Measurements from ENCODE around the gene MYOD1.

The MYOD1 gene

DNA sequence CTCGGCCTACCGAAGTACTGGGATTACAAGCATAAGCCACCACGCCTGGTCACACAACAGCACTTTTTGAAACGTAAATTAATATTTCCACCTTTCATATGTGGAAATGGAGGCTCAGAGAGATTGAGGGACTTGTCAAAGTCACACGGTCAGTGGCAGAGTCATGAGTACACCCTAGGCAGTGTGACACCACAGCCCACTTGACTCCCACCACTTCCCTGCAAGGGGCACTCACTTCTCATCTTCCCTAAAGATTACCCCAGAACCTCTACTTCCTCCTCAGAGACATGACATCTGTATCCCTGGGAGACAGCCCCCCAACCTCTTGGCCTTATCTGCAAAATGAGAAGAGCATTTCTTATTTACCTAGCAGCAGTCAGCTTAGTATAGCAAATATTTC lies 16.5 kb upstream of the MYOD1 start:
- Histone ChIP-seq H3K36me3 (ENCODE audit: control insufficient read depth in 2 of 2, insufficient read depth in 2 of 2, low read length in 2 of 2) (no peaks in the 10 kb centered on the region), H3K27ac (ENCODE audit: low read depth in 2 of 2, low read length in 2 of 2) (no peak overlapping the region), H3K9ac (ENCODE audit: low read depth in 1 of 2, low read length in 2 of 2) (no peak overlapping the region), H3K4me1 (ENCODE audit: control insufficient read depth in 2 of 2, insufficient read depth in 2 of 2, low read length in 2 of 2) (no peaks in the 10 kb centered on the region), H3K27me3 (ENCODE audit: control insufficient read depth in 2 of 2, insufficient read depth in 2 of 2, low read length in 2 of 2) (peaks cover 0 to 2% of the 10 kb centered on the region in 2 donors), H3K4me3 (ENCODE audit: low read length in 2 of 2) (no peak overlapping the region), H3K9me3 (ENCODE audit: control insufficient read depth in 2 of 2, low read length in 2 of 2) (no peaks in the 10 kb centered on the region)

DNA sequence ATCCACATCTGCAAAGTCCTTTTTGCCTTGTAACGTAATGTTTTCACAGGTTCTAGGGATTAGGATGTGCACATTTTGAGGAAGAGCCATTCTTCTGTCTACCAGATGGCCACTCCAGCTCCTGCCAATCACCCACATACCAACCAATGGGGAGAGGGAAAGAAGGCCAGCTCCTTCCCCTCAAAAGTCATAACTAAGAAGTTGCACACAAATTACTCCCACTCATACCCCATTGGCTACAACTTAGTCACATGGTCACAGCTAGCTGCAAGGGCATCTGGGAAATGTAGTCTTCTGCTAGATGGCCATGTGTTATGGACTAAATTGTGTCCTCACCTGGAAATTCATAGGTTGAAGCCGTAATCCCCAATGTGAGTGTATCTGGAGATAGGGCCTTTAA lies 15.4 kb upstream of the MYOD1 start:
- Histone ChIP-seq H3K9ac (ENCODE audit: low read depth in 1 of 2, low read length in 2 of 2) (no peak overlapping the region), H3K9me3 (ENCODE audit: control insufficient read depth in 2 of 2, low read length in 2 of 2) (no peaks in the 10 kb centered on the region), H3K27me3 (ENCODE audit: control insufficient read depth in 2 of 2, insufficient read depth in 2 of 2, low read length in 2 of 2) (peaks cover 0 to under 1% of the 10 kb centered on the region in 2 donors), H3K4me1 (ENCODE audit: control insufficient read depth in 2 of 2, insufficient read depth in 2 of 2, low read length in 2 of 2) (no peaks in the 10 kb centered on the region), H3K4me3 (ENCODE audit: low read length in 2 of 2) (no peak overlapping the region), H3K36me3 (ENCODE audit: control insufficient read depth in 2 of 2, insufficient read depth in 2 of 2, low read length in 2 of 2) (no peaks in the 10 kb centered on the region), H3K27ac (ENCODE audit: low read depth in 2 of 2, low read length in 2 of 2) (no peak overlapping the region)

DNA sequence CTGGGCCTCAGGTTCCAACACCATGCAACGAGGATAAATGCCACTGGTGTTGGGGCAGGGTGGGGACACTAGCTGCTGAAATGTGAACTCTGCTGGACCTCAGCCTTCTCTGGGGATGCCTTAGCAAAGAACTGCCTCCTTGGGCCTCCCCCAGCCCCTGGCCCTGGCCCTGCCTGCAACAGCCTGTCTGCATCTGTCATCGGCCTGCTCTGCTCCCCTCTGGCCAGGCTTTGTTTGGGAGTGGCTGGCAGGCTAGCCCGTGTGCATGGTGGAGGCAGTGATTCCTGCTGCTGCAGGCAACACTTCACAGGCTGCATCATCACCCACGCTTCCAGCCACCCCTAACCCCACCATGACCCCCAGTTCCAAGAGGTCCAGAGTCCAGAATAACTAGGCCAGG lies 11.5 kb upstream of the MYOD1 start:
- no peaks in the 10 kb centered on the region for H3K9me3 ChIP-seq (ENCODE audit: control insufficient read depth in 2 of 2, low read length in 2 of 2)
- H3K27ac ChIP-seq (ENCODE audit: low read depth in 2 of 2, low read length in 2 of 2): no peak overlapping the region
- peaks cover 3% of the 10 kb centered on the region in 2 donors for H3K27me3 ChIP-seq (ENCODE audit: control insufficient read depth in 2 of 2, insufficient read depth in 2 of 2, low read length in 2 of 2)
- H3K36me3 ChIP-seq (ENCODE audit: control insufficient read depth in 2 of 2, insufficient read depth in 2 of 2, low read length in 2 of 2): no peaks in the 10 kb centered on the region
- H3K9ac ChIP-seq (ENCODE audit: low read depth in 1 of 2, low read length in 2 of 2): no peak overlapping the region
- H3K4me1 ChIP-seq (ENCODE audit: control insufficient read depth in 2 of 2, insufficient read depth in 2 of 2, low read length in 2 of 2): no peaks in the 10 kb centered on the region
- no peak overlapping the region for H3K4me3 ChIP-seq (ENCODE audit: low read length in 2 of 2)

DNA sequence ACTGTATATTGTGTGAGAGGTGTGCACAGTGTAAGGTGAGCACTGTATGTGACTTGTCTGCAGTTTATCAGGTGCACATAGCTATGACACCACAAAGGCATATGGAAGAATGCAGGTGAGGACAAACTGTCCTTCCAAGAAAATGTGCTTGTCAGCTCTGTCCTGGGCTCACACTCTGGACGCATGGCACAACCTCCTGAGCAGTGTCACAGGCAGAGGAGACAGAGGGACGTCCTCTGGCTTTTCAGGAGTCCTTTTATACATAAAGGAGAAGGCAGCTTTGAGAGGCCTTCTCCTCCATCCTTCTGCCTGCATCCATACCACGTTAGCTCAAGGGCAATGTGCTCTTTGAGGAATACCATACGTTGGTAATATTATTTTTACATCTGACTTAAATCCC lies 7.5 kb upstream of the MYOD1 start:
- Histone ChIP-seq H3K27me3 (ENCODE audit: control insufficient read depth in 2 of 2, insufficient read depth in 2 of 2, low read length in 2 of 2) (peaks cover 11 to 15% of the 10 kb centered on the region in 2 donors), H3K4me3 (ENCODE audit: low read length in 2 of 2) (no peak overlapping the region)

DNA sequence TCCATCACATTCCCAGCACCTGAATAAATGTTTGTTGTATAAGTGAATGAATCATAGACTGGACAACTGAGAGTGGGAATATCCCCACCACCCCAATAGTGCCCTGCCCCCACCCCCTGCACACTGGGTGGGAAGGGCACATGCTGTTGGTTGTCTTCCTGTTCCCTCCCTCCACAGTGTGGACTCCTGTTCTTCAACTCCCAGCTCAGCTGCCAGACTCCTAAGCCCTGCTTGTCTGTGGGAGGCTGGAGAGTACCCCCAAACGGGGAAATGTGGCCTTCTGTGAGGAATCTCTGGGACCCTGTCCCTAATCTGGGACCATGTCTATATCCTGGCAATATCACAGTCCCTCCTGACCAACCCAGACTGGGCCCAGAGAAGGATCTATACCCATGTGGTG lies 5.5 kb upstream of the MYOD1 start:
- peaks cover 17 to 23% of the 10 kb centered on the region in 2 donors for H3K27me3 ChIP-seq (ENCODE audit: control insufficient read depth in 2 of 2, insufficient read depth in 2 of 2, low read length in 2 of 2)
- no peaks in the 10 kb centered on the region for H3K4me1 ChIP-seq (ENCODE audit: control insufficient read depth in 2 of 2, insufficient read depth in 2 of 2, low read length in 2 of 2)
- H3K4me3 ChIP-seq (ENCODE audit: low read length in 2 of 2): no peak overlapping the region
- H3K9me3 ChIP-seq (ENCODE audit: control insufficient read depth in 2 of 2, low read length in 2 of 2): no peaks in the 10 kb centered on the region
- no peak overlapping the region for H3K27ac ChIP-seq (ENCODE audit: low read depth in 2 of 2, low read length in 2 of 2)
- H3K36me3 ChIP-seq (ENCODE audit: control insufficient read depth in 2 of 2, insufficient read depth in 2 of 2, low read length in 2 of 2): no peaks in the 10 kb centered on the region
- H3K9ac ChIP-seq (ENCODE audit: low read depth in 1 of 2, low read length in 2 of 2): no peak overlapping the region

More for the DNA sequence above, 7.5 kb upstream of the MYOD1 start:
- Histone ChIP-seq H3K27ac (ENCODE audit: low read depth in 2 of 2, low read length in 2 of 2) (no peak overlapping the region), H3K9ac (ENCODE audit: low read depth in 1 of 2, low read length in 2 of 2) (no peak overlapping the region), H3K9me3 (ENCODE audit: control insufficient read depth in 2 of 2, low read length in 2 of 2) (no peaks in the 10 kb centered on the region), H3K4me1 (ENCODE audit: control insufficient read depth in 2 of 2, insufficient read depth in 2 of 2, low read length in 2 of 2) (no peaks in the 10 kb centered on the region), H3K36me3 (ENCODE audit: control insufficient read depth in 2 of 2, insufficient read depth in 2 of 2, low read length in 2 of 2) (no peaks in the 10 kb centered on the region)

DNA sequence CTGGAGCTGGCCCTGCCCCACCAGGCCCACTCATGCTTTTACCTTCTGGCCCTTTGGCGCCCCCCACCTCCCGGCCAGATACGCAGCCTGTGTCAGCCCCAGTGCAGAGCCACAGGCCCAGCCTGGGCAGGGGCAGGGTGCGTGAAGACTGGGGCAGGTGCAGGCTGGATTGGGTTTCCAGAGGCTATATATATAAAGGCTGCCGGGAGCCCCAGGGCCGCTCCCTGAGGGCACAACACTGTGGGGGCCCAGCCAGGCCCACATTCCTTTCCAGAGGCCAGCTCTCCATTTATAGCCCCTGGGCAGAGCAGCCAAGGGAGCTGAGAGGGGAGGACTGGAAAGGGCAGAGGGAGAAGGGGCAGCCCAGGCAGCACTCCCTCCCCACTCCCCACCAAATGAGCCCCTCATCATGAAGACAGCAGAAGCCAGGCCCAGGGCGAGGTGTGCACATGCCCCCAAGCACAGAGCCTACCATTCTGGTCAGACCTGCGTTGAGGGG lies 5.0 kb upstream of the MYOD1 start:
- no peak overlapping the region for H3K9ac ChIP-seq (ENCODE audit: low read depth in 1 of 2, low read length in 2 of 2)
- no peaks in the 10 kb centered on the region for H3K9me3 ChIP-seq (ENCODE audit: control insufficient read depth in 2 of 2, low read length in 2 of 2)
- peaks cover 17 to 26% of the 10 kb centered on the region in 2 donors for H3K27me3 ChIP-seq (ENCODE audit: control insufficient read depth in 2 of 2, insufficient read depth in 2 of 2, low read length in 2 of 2)

DNA sequence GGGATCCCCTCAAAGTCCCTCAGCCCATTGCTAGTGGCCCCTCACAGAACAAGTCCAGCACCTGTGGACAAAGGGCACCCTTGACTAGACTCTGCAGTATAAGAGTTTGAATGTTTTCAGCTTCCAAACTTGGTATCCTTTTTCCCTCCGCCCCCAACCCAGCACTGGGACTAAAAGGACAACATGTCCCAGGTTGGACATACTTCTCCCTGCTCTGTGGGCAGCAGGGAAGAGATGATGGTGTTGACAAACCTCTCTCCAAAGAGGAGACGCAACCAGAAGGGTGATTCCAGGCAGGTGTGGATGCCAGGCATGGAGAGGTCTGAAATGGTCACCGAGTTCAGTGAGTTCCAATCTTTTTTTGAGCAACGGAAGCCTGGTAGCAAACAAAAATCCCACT lies 4.5 kb upstream of the MYOD1 start:
- no peak overlapping the region for H3K9ac ChIP-seq (ENCODE audit: low read depth in 1 of 2, low read length in 2 of 2)

More for the DNA sequence above, 5.0 kb upstream of the MYOD1 start:
- Histone ChIP-seq H3K4me1 (ENCODE audit: control insufficient read depth in 2 of 2, insufficient read depth in 2 of 2, low read length in 2 of 2) (no peaks in the 10 kb centered on the region), H3K4me3 (ENCODE audit: low read length in 2 of 2) (no peak overlapping the region), H3K27ac (ENCODE audit: low read depth in 2 of 2, low read length in 2 of 2) (no peak overlapping the region), H3K36me3 (ENCODE audit: control insufficient read depth in 2 of 2, insufficient read depth in 2 of 2, low read length in 2 of 2) (no peaks in the 10 kb centered on the region)

DNA sequence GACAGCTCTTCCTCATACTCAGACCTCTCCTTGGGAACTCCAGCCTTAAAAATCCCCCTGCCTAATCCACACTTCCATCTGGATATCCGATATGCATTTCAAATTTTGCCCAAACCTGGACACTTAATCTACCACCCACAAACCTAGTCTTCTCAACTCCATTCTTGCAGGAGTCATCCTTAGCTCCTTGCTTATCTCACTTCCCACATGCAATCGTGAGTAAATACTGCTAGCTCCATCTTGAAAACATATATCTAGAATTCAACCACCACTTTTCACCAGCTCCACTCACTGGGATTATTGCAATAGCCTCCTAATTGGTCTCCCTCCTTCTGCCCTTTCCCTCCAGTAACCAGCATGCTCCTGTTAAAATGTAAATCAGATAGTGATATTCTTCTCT lies 2.6 kb upstream of the MYOD1 start:
- Histone ChIP-seq H3K9ac (ENCODE audit: low read depth in 1 of 2, low read length in 2 of 2) (no peak overlapping the region), H3K9me3 (ENCODE audit: control insufficient read depth in 2 of 2, low read length in 2 of 2) (no peaks in the 10 kb centered on the region), H3K27me3 (ENCODE audit: control insufficient read depth in 2 of 2, insufficient read depth in 2 of 2, low read length in 2 of 2) (peaks cover 27 to 44% of the 10 kb centered on the region in 2 donors), H3K36me3 (ENCODE audit: control insufficient read depth in 2 of 2, insufficient read depth in 2 of 2, low read length in 2 of 2) (no peaks in the 10 kb centered on the region), H3K27ac (ENCODE audit: low read depth in 2 of 2, low read length in 2 of 2) (no peak overlapping the region), H3K4me1 (ENCODE audit: control insufficient read depth in 2 of 2, insufficient read depth in 2 of 2, low read length in 2 of 2) (no peaks in the 10 kb centered on the region), H3K4me3 (ENCODE audit: low read length in 2 of 2) (no peak overlapping the region)

More for the DNA sequence above, 4.5 kb upstream of the MYOD1 start:
- Histone ChIP-seq H3K27me3 (ENCODE audit: control insufficient read depth in 2 of 2, insufficient read depth in 2 of 2, low read length in 2 of 2) (peaks cover 17 to 28% of the 10 kb centered on the region in 2 donors), H3K36me3 (ENCODE audit: control insufficient read depth in 2 of 2, insufficient read depth in 2 of 2, low read length in 2 of 2) (no peaks in the 10 kb centered on the region), H3K4me3 (ENCODE audit: low read length in 2 of 2) (no peak overlapping the region), H3K27ac (ENCODE audit: low read depth in 2 of 2, low read length in 2 of 2) (no peak overlapping the region), H3K4me1 (ENCODE audit: control insufficient read depth in 2 of 2, insufficient read depth in 2 of 2, low read length in 2 of 2) (no peaks in the 10 kb centered on the region), H3K9me3 (ENCODE audit: control insufficient read depth in 2 of 2, low read length in 2 of 2) (no peaks in the 10 kb centered on the region)

DNA sequence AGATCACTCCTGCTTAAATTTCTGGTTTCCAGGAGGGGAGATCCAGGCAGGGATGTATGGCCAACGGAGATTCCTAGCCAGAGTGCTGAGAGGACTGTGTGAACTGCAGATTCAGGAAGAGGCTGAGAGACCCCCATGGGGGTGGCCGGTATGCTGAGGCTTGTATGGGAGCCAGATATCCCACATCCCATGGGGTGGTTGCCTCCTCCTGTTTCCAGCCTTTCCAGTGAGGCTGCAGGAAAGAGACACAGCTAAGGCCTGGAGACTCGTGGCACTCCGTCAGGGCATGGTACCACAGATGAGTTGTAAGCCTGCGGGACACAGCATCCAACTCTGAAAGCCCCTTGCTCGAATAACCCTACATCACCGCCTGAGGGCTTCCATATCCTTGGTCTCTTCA lies 1.4 kb upstream of the MYOD1 start:
- Histone ChIP-seq H3K9ac (ENCODE audit: low read depth in 1 of 2, low read length in 2 of 2) (no peak overlapping the region), H3K4me3 (ENCODE audit: low read length in 2 of 2) (no peak overlapping the region), H3K27me3 (ENCODE audit: control insufficient read depth in 2 of 2, insufficient read depth in 2 of 2, low read length in 2 of 2) (peaks cover 37 to 52% of the 10 kb centered on the region in 2 donors), H3K9me3 (ENCODE audit: control insufficient read depth in 2 of 2, low read length in 2 of 2) (no peaks in the 10 kb centered on the region), H3K27ac (ENCODE audit: low read depth in 2 of 2, low read length in 2 of 2) (no peak overlapping the region), H3K36me3 (ENCODE audit: control insufficient read depth in 2 of 2, insufficient read depth in 2 of 2, low read length in 2 of 2) (no peaks in the 10 kb centered on the region), H3K4me1 (ENCODE audit: control insufficient read depth in 2 of 2, insufficient read depth in 2 of 2, low read length in 2 of 2) (no peaks in the 10 kb centered on the region)

DNA sequence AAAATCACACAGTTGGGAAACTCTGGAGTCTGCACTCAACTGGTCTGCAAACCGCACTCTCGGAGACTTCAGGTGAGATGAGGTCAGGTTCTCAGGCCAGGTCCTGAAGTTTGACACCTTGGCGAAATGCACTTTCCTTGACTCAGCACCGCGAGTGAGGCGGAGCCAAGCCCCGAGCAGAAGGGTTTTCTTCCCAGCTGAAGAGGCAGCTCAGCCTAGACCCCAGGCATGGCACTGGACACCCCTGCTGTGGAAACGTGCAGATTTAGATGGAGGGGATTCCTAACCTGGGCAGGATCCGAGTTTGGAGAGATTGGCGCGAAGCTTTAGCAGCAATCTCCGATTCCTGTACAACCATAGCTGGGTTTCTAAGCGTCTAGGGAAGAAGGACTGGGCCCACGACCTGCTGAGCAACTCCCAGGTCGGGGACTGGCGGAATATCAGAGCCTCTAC lies 835 bp upstream of the MYOD1 start:
- Histone ChIP-seq H3K9me3 (ENCODE audit: control insufficient read depth in 2 of 2, low read length in 2 of 2) (no peaks in the 10 kb centered on the region), H3K9ac (ENCODE audit: low read depth in 1 of 2, low read length in 2 of 2) (no peak overlapping the region), H3K4me3 (ENCODE audit: low read length in 2 of 2) (no peak overlapping the region), H3K4me1 (ENCODE audit: control insufficient read depth in 2 of 2, insufficient read depth in 2 of 2, low read length in 2 of 2) (no peaks in the 10 kb centered on the region), H3K36me3 (ENCODE audit: control insufficient read depth in 2 of 2, insufficient read depth in 2 of 2, low read length in 2 of 2) (no peaks in the 10 kb centered on the region), H3K27me3 (ENCODE audit: control insufficient read depth in 2 of 2, insufficient read depth in 2 of 2, low read length in 2 of 2) (peaks cover 40 to 52% of the 10 kb centered on the region in 2 donors), H3K27ac (ENCODE audit: low read depth in 2 of 2, low read length in 2 of 2) (no peak overlapping the region)

All from mucosa of rectum (tissue), 2 donors.